Fibroblast of lung (primary cell): Measurements from ENCODE around the gene COL16A1. TPM values are rescaled to one million over a fixed set of nuclear protein-coding genes. Genes with fewer than 3 reads are reported as not detected.

Experiments
- DNase-seq, 2 donors: peaks; one replicate each; pipeline versions ENCODE4 v3.0.0 to v3.0.0-alpha.2; 2010; ENCODE audit warnings: low read depth in 2 of 2
- H2AFZ ChIP-seq: 2 replicates; pipeline ENCODE4 v1.5.1; 2012; ENCODE audit warnings: low read length, control low read depth, inconsistent platforms
- H3K27ac ChIP-seq: 2 replicates; pipeline ENCODE4 v1.5.1; 2011; ENCODE audit warnings: low read length, control low read depth; ENCODE audit not compliant: insufficient read depth
- H3K27me3 ChIP-seq: 2 replicates; pipeline ENCODE4 v1.5.1; 2011; ENCODE audit warnings: mild to moderate bottlenecking, low read length; ENCODE audit not compliant: control insufficient read depth, insufficient read depth
- H3K36me3 ChIP-seq: 2 replicates; pipeline ENCODE4 v1.5.1; 2011; ENCODE audit warnings: low read length; ENCODE audit not compliant: control insufficient read depth, insufficient read depth
- H3K4me1 ChIP-seq: 2 replicates; pipeline ENCODE4 v1.5.1; 2011; ENCODE audit warnings: low read length; ENCODE audit not compliant: control insufficient read depth, insufficient read depth; ENCODE audit errors: extremely low read depth
- H3K4me2 ChIP-seq: 2 replicates; pipeline ENCODE4 v1.5.1; 2011; ENCODE audit warnings: low read length, control low read depth; ENCODE audit not compliant: insufficient read depth; ENCODE audit errors: extremely low read depth
- H3K4me3 ChIP-seq, 4 experiments: fragments of 200-600 bp in 1 of 4; sonication (generic) in 1 of 4; replicated peaks in 1 of 4; 2 replicates each; pipeline ENCODE4 v1.5.1; 2011 to 2016; ENCODE audit warnings: low read length in 4 of 4, low read depth in 3 of 4, mild to moderate bottlenecking in 3 of 4, control low read depth in 2 of 4, inconsistent platforms in 1 of 4, mixed read lengths in 1 of 4; ENCODE audit not compliant: insufficient read depth in 1 of 4; ENCODE audit errors: control extremely low read depth in 1 of 4
- H3K79me2 ChIP-seq: 2 replicates; pipeline ENCODE4 v1.5.1; 2012; ENCODE audit warnings: mild to moderate bottlenecking, low read length, inconsistent platforms; ENCODE audit not compliant: control insufficient read depth, insufficient read depth
- H3K9ac ChIP-seq: 2 replicates; pipeline ENCODE4 v1.5.1; 2011; ENCODE audit warnings: mild to moderate bottlenecking, low read length, control low read depth; ENCODE audit not compliant: insufficient read depth
- H3K9me3 ChIP-seq: 2 replicates; pipeline ENCODE4 v1.5.1; 2012; ENCODE audit warnings: low read depth, low read length; ENCODE audit not compliant: control insufficient read depth, insufficient read depth
- H4K20me1 ChIP-seq: 2 replicates; pipeline ENCODE4 v1.5.1; 2011; ENCODE audit warnings: low read length; ENCODE audit not compliant: control insufficient read depth, insufficient read depth; ENCODE audit errors: extremely low read depth
- CTCF ChIP-seq, 2 donors: IDR thresholded peaks in 1 of 2; conservative IDR thresholded peaks in 1 of 2; 1 replicate in 1 of 2; 2 replicates in 1 of 2; pipeline ENCODE4 v1.5.1; 2011 to 2012; ENCODE audit warnings: low read length in 2 of 2, control low read depth in 1 of 2, inconsistent platforms in 1 of 2, low read depth in 1 of 2, mild to moderate bottlenecking in 1 of 2
- EZH2 ChIP-seq: IDR thresholded peaks from 2 replicates; pipeline ENCODE4 v1.5.1; 2012; ENCODE audit warnings: low read length, control low read depth, mild to moderate bottlenecking; ENCODE audit errors: missing control alignments
- polyA plus RNA-seq, 2 donors: library from polyadenylated mRNA; depleted of rRNA in 1 of 2; stranded (reverse) in 1 of 2; unstranded in 1 of 2; fragments of >200 nt; gene quantifications; 2 replicates each; pipeline ENCODE4 v1.2.1, GENCODE V29; 2011 to 2012; ENCODE audit warnings: missing spikeins in 1 of 2
- total RNA-seq: library from RNA; depleted of rRNA; stranded (reverse); fragments of >200 nt; gene quantifications from 2 replicates; pipeline ENCODE4 v1.2.1, GENCODE V29; 2014

Gene COL16A1
- total and polyA plus RNA-seq, 2 donors (not counting 1 experiment from before 2014, with no cell fraction given), result 20.9 to 80.3 TPM

DNA sequence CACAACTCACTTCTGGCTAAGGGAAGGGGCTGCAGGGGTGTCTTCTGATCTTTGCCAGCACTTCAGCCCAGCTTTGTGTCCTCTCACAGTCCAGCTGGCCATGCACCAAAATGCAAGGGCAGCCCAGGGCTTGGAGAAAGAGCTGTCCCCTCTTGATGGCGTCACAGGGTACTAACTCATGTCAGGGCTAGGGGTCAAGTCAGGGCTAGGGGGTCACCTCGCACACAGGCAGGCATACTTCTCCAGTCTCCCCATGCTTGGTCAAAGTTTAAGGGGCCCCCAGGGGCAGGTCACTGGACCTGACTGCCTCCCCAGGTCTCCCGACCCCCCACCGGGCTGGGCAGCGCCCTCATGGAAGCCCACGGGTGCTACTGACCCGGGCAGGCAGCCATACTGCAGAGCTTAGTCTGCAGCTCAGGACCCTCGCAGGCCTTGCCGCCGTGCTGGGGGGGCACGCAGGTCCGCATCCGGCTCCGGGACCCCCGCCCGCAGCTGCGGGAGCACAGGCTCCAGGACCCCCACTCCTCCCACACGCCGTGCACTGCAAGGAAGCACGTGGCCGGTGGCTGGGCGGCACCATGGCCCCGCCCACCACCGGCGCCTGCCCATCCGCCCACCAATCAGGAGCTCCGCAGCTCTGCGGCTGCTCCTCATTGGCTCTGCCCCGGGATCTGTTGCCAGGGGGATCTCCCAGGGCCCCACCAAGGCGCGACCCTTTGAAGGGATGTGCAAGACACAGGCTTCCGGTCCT lies 38.8 kb upstream of the COL16A1 start:
- no peaks in the 10 kb centered on the region for H3K27me3 ChIP-seq
- no peak for TF ChIP-seq EZH2
- TF ChIP-seq CTCF (conservative IDR thresholded peaks at IDR 0.05 in 1 of 2, IDR thresholded peaks at IDR 0.05 in 1 of 2; ENCODE audit: low read depth in 1 of 2, low read length in 2 of 2), result no peak
- DNase-seq, result no peak

GRCh38 chr1:31739346-31739745 lies 35.5 kb upstream of the COL16A1 start:
- TF ChIP-seq EZH2, result no peak
- no peak for TF ChIP-seq CTCF (conservative IDR thresholded peaks at IDR 0.05 in 1 of 2, IDR thresholded peaks at IDR 0.05 in 1 of 2; ENCODE audit: low read depth in 1 of 2, low read length in 2 of 2)
- no peak overlapping the region for H3K4me3 ChIP-seq
- no peaks in the 10 kb centered on the region for H3K9me3 ChIP-seq
- no peak overlapping the region for H3K4me2 ChIP-seq
- H3K4me1 ChIP-seq, result no peaks in the 10 kb centered on the region
- no peaks in the 10 kb centered on the region for H3K27me3 ChIP-seq
- no peaks in the 10 kb centered on the region for H3K36me3 ChIP-seq
- no peak overlapping the region for H3K27ac ChIP-seq
- H4K20me1 ChIP-seq, result no peaks in the 10 kb centered on the region
- H3K9ac ChIP-seq, result no peak overlapping the region
- no peak for DNase-seq
- H3K79me2 ChIP-seq, result no peaks in the 10 kb centered on the region
- no peak overlapping the region for H2AFZ ChIP-seq

More for the DNA sequence above, 38.8 kb upstream of the COL16A1 start:
- Histone ChIP-seq H2AFZ (no peak overlapping the region), H3K4me1 (no peaks in the 10 kb centered on the region), H3K9ac (no peak overlapping the region), H3K4me2 (no peak overlapping the region), H3K4me3 (no peak overlapping the region), H3K27ac (no peak overlapping the region), H3K9me3 (no peaks in the 10 kb centered on the region), H4K20me1 (no peaks in the 10 kb centered on the region), H3K36me3 (no peaks in the 10 kb centered on the region), H3K79me2 (no peaks in the 10 kb centered on the region)

DNA sequence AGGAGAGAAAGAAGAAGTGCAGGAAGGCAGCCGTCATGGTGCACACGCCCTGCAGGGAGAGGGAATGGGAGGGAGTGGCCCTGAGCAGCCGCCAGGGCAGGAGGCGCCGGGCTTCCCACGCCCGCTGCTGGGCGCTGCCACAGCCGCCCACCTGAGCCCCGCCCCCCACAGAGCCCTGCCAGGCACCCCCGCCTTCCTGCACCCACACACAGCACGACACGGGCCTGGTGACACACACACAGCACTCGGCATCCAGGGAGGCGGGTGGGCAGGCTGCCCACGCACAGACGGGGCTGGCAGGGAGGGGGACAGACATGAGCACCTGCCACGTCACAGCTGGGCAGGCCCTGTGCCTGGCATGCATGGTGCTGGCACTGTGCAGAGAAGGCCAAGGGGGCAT lies 32.9 kb upstream of the COL16A1 start:
- TF ChIP-seq CTCF (conservative IDR thresholded peaks at IDR 0.05 in 1 of 2, IDR thresholded peaks at IDR 0.05 in 1 of 2; ENCODE audit: low read depth in 1 of 2, low read length in 2 of 2) (no peak), EZH2 (no peak)
- Histone ChIP-seq H3K4me1 (no peaks in the 10 kb centered on the region), H3K9me3 (no peaks in the 10 kb centered on the region), H3K27ac (no peak overlapping the region), H3K36me3 (no peaks in the 10 kb centered on the region), H3K79me2 (no peaks in the 10 kb centered on the region), H3K27me3 (no peaks in the 10 kb centered on the region), H3K4me2 (no peak overlapping the region), H3K9ac (no peak overlapping the region), H3K4me3 (no peak overlapping the region), H4K20me1 (no peaks in the 10 kb centered on the region), H2AFZ (no peak overlapping the region)
- DNase-seq, result no peak
